ENCODE results near the gene GATD1. TPM values are rescaled to one million over a fixed set of nuclear protein-coding genes. Genes with fewer than 3 reads are reported as not detected.

Gene GATD1
- total and polyA plus RNA-seq, 2 donors (not counting 1 experiment from before 2014, with no cell fraction given): 62.4 to 70.0 TPM

GRCh38 chr11:823441-824291 is 46.4 kb upstream of the GATD1 start:
- Histone ChIP-seq H3K4me2 (replicated peaks; ENCODE audit: low read depth, low read length, poor library complexity, severe bottlenecking) (no peak overlapping the region), H4K20me1 (ENCODE audit: control insufficient read depth, insufficient read depth, low read length, poor library complexity, severe bottlenecking) (peaks cover 72% of the 10 kb centered on the region), H3K79me2 (ENCODE audit: control insufficient read depth, insufficient read depth, low read length) (peaks cover 21% of the 10 kb centered on the region), H2AFZ (ENCODE audit: insufficient read depth, low read depth, low read length, poor library complexity, severe bottlenecking) (no peak overlapping the region), H3K27me3 (replicated peaks in 1 of 4; ENCODE audit: control extremely low read depth in 1 of 4, control insufficient read depth in 3 of 4, insufficient read depth in 4 of 4, low read length in 3 of 4) (peaks cover 0 to 13% (median 5%) of the 10 kb centered on the region in 4 experiments), H3K27ac (ENCODE audit: low read length in 2 of 2) (no peak overlapping the region), H3K4me3 (ENCODE audit: control extremely low read depth in 1 of 5, extremely low read depth in 1 of 5, insufficient read depth in 1 of 5, low read depth in 2 of 5, low read length in 4 of 5) (no peak overlapping the region), H3K36me3 (replicated peaks in 1 of 2; ENCODE audit: control extremely low read depth in 1 of 2, control insufficient read depth in 1 of 2, extremely low read depth in 1 of 2, insufficient read depth in 2 of 2, low read length in 1 of 2) (peaks cover 0 to 30% of the 10 kb centered on the region in 2 experiments), H3K9ac (ENCODE audit: low read length) (no peak overlapping the region), H3K4me1 (ENCODE audit: control insufficient read depth in 2 of 2, insufficient read depth in 2 of 2, low read length in 2 of 2) (peaks cover 38 to 44% of the 10 kb centered on the region in 2 donors), H3K9me3 (ENCODE audit: control extremely low read depth in 1 of 3, control insufficient read depth in 2 of 3, insufficient read depth in 1 of 3, low read length in 2 of 3) (peaks cover 0 to 6% (median 0%) of the 10 kb centered on the region in 3 donors)
- intact Hi-C loops (cut with micrococcal nuclease): no loop called here
- no peaks in the 10 kb centered on the region for H3K27me3 Mint-ChIP-seq
- DNase-seq (no peak), ATAC-seq (ENCODE audit: low read depth) (no peak)
- H3K4me3 Mint-ChIP-seq: no peak overlapping the region
- CTCF ChIA-PET: no interaction called here
- POLR2A ChIA-PET: interaction anchor here (1.2 kb wide), 1 partner anchor 9 kb away, joined by 4 read pairs; the partner anchor contains the start of gene CD151
- no peaks in the 10 kb centered on the region for H3K9me3 Mint-ChIP-seq (ENCODE audit: insufficient read depth)
- 98% methylated on average over 37 of the region's 53 CpGs for WGBS (ENCODE audit: insufficient coverage)
- TF ChIP-seq CTCF (IDR thresholded peaks at IDR 0.05) (no peak), EZH2 (IDR thresholded peaks at IDR 0.05; ENCODE audit: borderline replicate concordance, insufficient read depth, low read depth, low read length, poor library complexity, severe bottlenecking) (no peak)
- no peak overlapping the region for H3K27ac Mint-ChIP-seq
- H3K4me1 Mint-ChIP-seq: peaks cover 36% of the 10 kb centered on the region
